K562 (cell line): Measurements from ENCODE around the gene GPC2. TPM values are rescaled to one million over a fixed set of nuclear protein-coding genes. Genes with fewer than 3 reads are reported as not detected.
"Not testable (repeated sequence)": the region's sequence is repeated elsewhere in the genome, so short reads cannot be mapped to it uniquely, and the experiment has no call there.

Source experiments
- ATAC-seq: fragments of 200-7000 bp; cut with Tn5 transposase; 3 replicates; pipeline ENCODE4 v1.9.1; 2020; ENCODE audit warnings: moderate library complexity
- BruUV-seq: library from RNA; stranded (reverse); fragments of 400-500 nt; replicated peaks from 2 replicates; lab custom pipeline; 2021; lab: Mats Ljungman, UMichigan
- CTCF ChIA-PET: fragments of 300-600 bp; formaldehyde crosslinking; extraction: SDS; loops from one replicate; lab custom pipeline; 2021; ENCODE audit warnings: low intra/inter-chr PET ratio; lab: Yijun Ruan, JAX
- POLR2A ChIA-PET: fragments of 300-600, 350-650 bp; sonication (Branson Sonifier 250); formaldehyde crosslinking; extraction: SDS; loops from one replicate; lab custom pipeline; 2021; ENCODE audit warnings: antibody characterized with exemption, inconsistent platforms; lab: Yijun Ruan, JAX
- DNase-seq, 4 experiments: peaks; one replicate each; pipeline versions ENCODE4 v3.0.0 to v3.0.0-alpha.2; 2011 to 2018; ENCODE audit warnings: low spot score in 3 of 4, mixed read lengths in 3 of 4; ENCODE audit errors: extremely low read depth in 1 of 4
- FAIRE-seq: peaks from 2 replicates; lab custom pipeline; 2011; peaks lifted over from hg19 to GRCh38; lab: Jason Lieb, UNC
- H2AFZ ChIP-seq: 2 replicates; pipeline ENCODE4 v1.6.0; 2011; ENCODE audit warnings: low read depth, low read length, control low read depth, inconsistent platforms
- H3K27ac ChIP-seq: fragments of 200-600 bp; 3 replicates; pipeline ENCODE4 v1.8.0; 2011; ENCODE audit warnings: low read depth, mild to moderate bottlenecking, control low read depth, inconsistent platforms, low read length, moderate library complexity, mixed read lengths; ENCODE audit errors: extremely low read depth
- H3K27me3 ChIP-seq, 2 experiments: fragments of 300-600 bp in 1 of 2; 2 replicates in 1 of 2; 3 replicates in 1 of 2; pipeline versions ENCODE4 v1.6.0 to v1.8.0; 2011; ENCODE audit warnings: inconsistent platforms in 2 of 2, low read length in 2 of 2, mild to moderate bottlenecking in 1 of 2, mixed read lengths in 1 of 2, moderate library complexity in 1 of 2; ENCODE audit not compliant: control insufficient read depth in 2 of 2, insufficient read depth in 2 of 2
- H3K36me3 ChIP-seq: fragments of 300-600 bp; 3 replicates; pipeline ENCODE4 v1.8.0; 2011; ENCODE audit warnings: mild to moderate bottlenecking, low read length, inconsistent platforms; ENCODE audit not compliant: control insufficient read depth, insufficient read depth
- H3K4me1 ChIP-seq, 2 experiments: fragments of 200-600 bp in 1 of 2; replicated peaks in 1 of 2; 2 replicates in 1 of 2; 3 replicates in 1 of 2; pipeline versions ENCODE4 v1.5.1 to v1.8.0; 2011; ENCODE audit warnings: inconsistent platforms in 2 of 2, low read length in 2 of 2, mild to moderate bottlenecking in 1 of 2, mixed read lengths in 1 of 2, moderate library complexity in 1 of 2; ENCODE audit not compliant: control insufficient read depth in 2 of 2, insufficient read depth in 2 of 2
- H3K4me2 ChIP-seq: 2 replicates; pipeline ENCODE4 v1.6.1; 2011; ENCODE audit warnings: low read length, control low read depth, inconsistent platforms, mixed read lengths; ENCODE audit not compliant: insufficient read depth
- H3K4me3 ChIP-seq: fragments of 200-600 bp; sonication (generic), shearing (Covaris generic); 2 replicates; pipeline ENCODE4 v1.5.1; 2016; ENCODE audit warnings: control low read depth, inconsistent platforms
- H3K79me2 ChIP-seq: fragments of 200-600 bp; 3 replicates; pipeline ENCODE4 v1.8.0; 2011; ENCODE audit warnings: low read length, inconsistent platforms; ENCODE audit not compliant: control insufficient read depth, insufficient read depth
- H3K9ac ChIP-seq, 2 experiments: 2 replicates each; pipeline versions ENCODE4 v1.6.0 to v1.6.1; 2011; ENCODE audit warnings: low read depth in 2 of 2, low read length in 2 of 2, control low read depth in 1 of 2, inconsistent platforms in 1 of 2, mild to moderate bottlenecking in 1 of 2, mixed read lengths in 1 of 2; ENCODE audit not compliant: insufficient read depth in 1 of 2
- H3K9me1 ChIP-seq: one replicate; pipeline ENCODE4 v1.6.0; 2011; ENCODE audit warnings: inconsistent platforms, mild to moderate bottlenecking, low read length, moderate library complexity; ENCODE audit not compliant: control insufficient read depth, insufficient read depth
- H3K9me3 ChIP-seq: replicated peaks from 2 replicates; pipeline ENCODE4 v1.5.1; 2011; ENCODE audit warnings: low read depth, low read length, inconsistent platforms; ENCODE audit not compliant: control insufficient read depth, insufficient read depth
- H4K20me1 ChIP-seq: replicated peaks from 2 replicates; pipeline ENCODE4 v1.6.1; 2011; ENCODE audit warnings: low read length, inconsistent platforms, mixed read lengths; ENCODE audit not compliant: control insufficient read depth, insufficient read depth
- L3MBTL2 ChIP-seq: fragments of 450-650 bp; IDR thresholded peaks from 2 replicates; pipeline ENCODE4 v1.6.1; 2016; ENCODE audit warnings: mild to moderate bottlenecking, moderate library complexity
- ZNF121 ChIP-seq: sonication (generic); formaldehyde crosslinking; conservative IDR thresholded peaks from 2 replicates; pipeline ENCODE4 v1.8.0; 2022; ENCODE audit warnings: missing genetic modification reagents
- WGBS: fragments of 100-300 bp; shearing (Covaris generic); methylation state at CpG from one replicate; pipeline ENCODE4 v1.1.6; 2016; ENCODE audit warnings: low coverage, mixed read lengths; ENCODE audit not compliant: insufficient coverage; ENCODE audit errors: missing lambda C conversion rate; 5-methylcytosine and 5-hydroxymethylcytosine counted together
- in situ Hi-C: fragments of 300-500 bp; cut with MboI; formaldehyde crosslinking; loops from 4 replicates; pipeline ENCODE4 v1.15.0; 2018; ENCODE audit warnings: inconsistent platforms, mixed read lengths
- intact Hi-C: fragments of 100-400 bp; cut with micrococcal nuclease; formaldehyde crosslinking; loops from 2 replicates; pipeline ENCODE4 v1.14.2; 2022
- polyA plus RNA-seq, 8 experiments: library from polyadenylated mRNA; depleted of rRNA in 4 of 8; stranded (reverse) in 5 of 8; unstranded in 3 of 8; fragments of >200 nt; fragmentation: Nextera tagmentation in 2 of 8; fragmentation: Illumina TruSeq in 1 of 8; extraction: Ambion mirVana in 2 of 8; extraction: Trizol in 1 of 8; gene quantifications; 2 replicates each; pipeline versions ENCODE4 v1.2.1 to v1.2.3, GENCODE V29; 2011 to 2014; ENCODE audit warnings: inconsistent platforms in 1 of 8, missing spikeins in 1 of 8
- total RNA-seq, 7 experiments: library from RNA; depleted of rRNA in 6 of 7; stranded (reverse); fragments of >200 nt in 6 of 7; fragmentation: Illumina TruSeq in 2 of 7; extraction: Trizol in 2 of 7; gene quantifications; 2 replicates each; pipeline versions ENCODE4 v1.2.1 to v1.2.3, GENCODE V29; 2011 to 2021; ENCODE audit warnings: low replicate concordance in 1 of 7

GPC2 gene
- total and polyA plus RNA-seq, 9 of the 15 experiments (the other 6 are each of a cell fraction or from before 2014, with no cell fraction given) = 0.06 to 7.7 (median 1.4) TPM; not detected in 1

DNA sequence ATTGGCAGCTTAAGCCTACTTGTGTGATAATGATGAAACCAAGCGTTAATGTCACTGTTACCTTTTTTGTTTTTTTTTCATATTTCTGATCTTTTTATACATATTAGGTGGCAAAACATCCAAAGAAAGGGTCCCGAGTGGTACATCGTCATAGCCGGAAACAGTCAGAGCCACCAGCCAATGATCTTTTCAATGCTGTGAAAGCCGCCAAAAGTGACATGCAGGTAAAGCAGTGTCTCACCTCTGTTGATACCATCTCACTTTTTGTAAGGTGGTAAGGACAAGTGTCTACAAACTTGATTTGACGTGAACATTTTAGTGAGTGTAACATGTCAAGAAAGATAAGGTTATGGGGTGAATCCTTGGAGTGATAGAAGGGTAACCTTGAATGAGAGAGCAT lies 5.4 kb upstream of the GPC2 start:
- H3K27ac ChIP-seq, H3K9me3 ChIP-seq, FAIRE-seq, H3K4me1 ChIP-seq, H3K4me3 ChIP-seq, H2AFZ ChIP-seq, H3K9ac ChIP-seq, ATAC-seq, H3K9me1 ChIP-seq, intact Hi-C loops, H3K36me3 ChIP-seq, H4K20me1 ChIP-seq, H3K79me2 ChIP-seq, CTCF ChIA-PET, H3K4me2 ChIP-seq, in situ Hi-C loops, H3K27me3 ChIP-seq, BruUV-seq, DNase-seq: not testable (repeated sequence)
- POLR2A ChIA-PET = interaction anchor here (0.6 to 1.0 kb wide), 2 partner anchors 8 to 473 kb away, joined by 3 to 6 read pairs; no protein-coding TSS in a partner anchor
- TF ChIP-seq L3MBTL2 = 0 out of 2 replicates have a peak, but pooled peaks have one; percentile 24
- 20% methylated on average over 6 of the region's 6 CpGs for WGBS

DNA sequence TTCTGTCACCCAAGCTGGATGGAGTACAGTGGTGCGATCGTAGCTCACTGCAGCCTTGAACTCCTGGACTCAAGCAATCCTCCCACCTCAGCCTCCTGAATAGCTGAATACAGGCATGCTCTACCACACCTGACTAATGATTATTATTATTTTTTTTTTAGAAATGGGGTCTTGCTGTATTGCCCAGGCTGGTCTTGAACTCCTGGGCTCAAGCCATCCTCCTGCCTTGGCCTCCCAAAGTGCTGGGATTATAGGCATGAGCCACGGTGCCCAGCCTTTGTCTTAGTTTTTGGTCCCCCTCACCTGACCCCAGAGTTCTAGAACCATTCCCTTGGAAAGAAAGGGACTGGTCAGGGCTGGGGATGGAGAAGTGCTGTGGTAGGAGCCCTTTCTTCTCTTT lies 2.9 kb upstream of the GPC2 start:
- not testable (repeated sequence) for H3K4me3 ChIP-seq, BruUV-seq
- TF ChIP-seq ZNF121 (CRISPR knock-in tag) = peak; percentile 81

More for the DNA sequence above, 2.9 kb upstream of the GPC2 start:
- H2AFZ ChIP-seq, H3K36me3 ChIP-seq, FAIRE-seq, H3K9ac ChIP-seq, ATAC-seq, in situ Hi-C loops, CTCF ChIA-PET, H4K20me1 ChIP-seq, H3K4me2 ChIP-seq, intact Hi-C loops, H3K27ac ChIP-seq, H3K27me3 ChIP-seq, DNase-seq, H3K9me3 ChIP-seq, H3K79me2 ChIP-seq, H3K9me1 ChIP-seq: not testable (repeated sequence)
- peaks cover 8 to 20% of the 10 kb centered on the region in 2 experiments; a peak in 4 of 5 replicates for H3K4me1 ChIP-seq
- 64% methylated on average over 3 of the region's 3 CpGs for WGBS
- POLR2A ChIA-PET = interaction anchor here (1.1 kb wide), 1 partner anchor 13 kb away, joined by 3 read pairs; no protein-coding TSS in a partner anchor
